HepG2 (cell line): ENCODE results near the gene G6PC3. TPM values are rescaled to one million over a fixed set of nuclear protein-coding genes. Genes with fewer than 3 reads are reported as not detected.

Experiments
- CBX5 ChIP-seq: sonication (generic); formaldehyde crosslinking; IDR thresholded peaks from 2 replicates; pipeline ENCODE4 v1.4.0; 2020; ENCODE audit warnings: missing genetic modification reagents, borderline replicate concordance
- FOXJ3 ChIP-seq: sonication (generic); formaldehyde crosslinking; IDR thresholded peaks from 2 replicates; pipeline ENCODE4 v1.4.0; 2020; ENCODE audit warnings: missing genetic modification reagents, mild to moderate bottlenecking, borderline replicate concordance
- FOXO1 ChIP-seq: sonication (generic); formaldehyde crosslinking; IDR thresholded peaks from 2 replicates; pipeline ENCODE4 v1.4.0; 2020; ENCODE audit warnings: missing genetic modification reagents
- GTF3A ChIP-seq: sonication (generic); formaldehyde crosslinking; conservative IDR thresholded peaks from 2 replicates; pipeline ENCODE4 v1.4.0; 2020; ENCODE audit warnings: mild to moderate bottlenecking, missing genetic modification reagents
- HMG20A ChIP-seq: IDR thresholded peaks from 2 replicates; pipeline ENCODE4 v1.6.1; 2016; ENCODE audit warnings: borderline replicate concordance
- MTA3 ChIP-seq: sonication (generic); formaldehyde crosslinking; IDR thresholded peaks from 2 replicates; pipeline ENCODE4 v1.4.0; 2020; ENCODE audit warnings: missing genetic modification reagents
- RXRA ChIP-seq: sonication (generic); formaldehyde crosslinking; IDR thresholded peaks from 2 replicates; pipeline ENCODE4 v1.5.1; 2020; ENCODE audit warnings: missing genetic modification reagents
- SIN3A ChIP-seq: IDR thresholded peaks from 2 replicates; pipeline ENCODE4 v1.6.1; 2011; ENCODE audit warnings: low read depth, mild to moderate bottlenecking, control low read depth, low read length, borderline replicate concordance
- SIN3B ChIP-seq: fragments of 150-350 bp; IDR thresholded peaks from 2 replicates; pipeline ENCODE4 v1.6.1; 2014; ENCODE audit warnings: low read length
- SNAPC4 ChIP-seq: sonication (generic); formaldehyde crosslinking; IDR thresholded peaks from 2 replicates; pipeline ENCODE4 v1.4.0; 2020; ENCODE audit warnings: mild to moderate bottlenecking, missing genetic modification reagents
- TEAD2 ChIP-seq: sonication (generic); formaldehyde crosslinking; IDR thresholded peaks from 2 replicates; pipeline ENCODE4 v1.9.0; 2021; ENCODE audit warnings: missing genetic modification reagents
- ZNF329 ChIP-seq: sonication (generic); formaldehyde crosslinking; IDR thresholded peaks from 2 replicates; pipeline ENCODE4 v1.9.0; 2021; ENCODE audit warnings: low read depth, mild to moderate bottlenecking, missing genetic modification reagents
- polyA plus RNA-seq, 8 experiments: library from polyadenylated mRNA; depleted of rRNA in 3 of 8; stranded (reverse) in 7 of 8; unstranded in 1 of 8; fragments of >200 nt; fragmentation: Illumina TruSeq in 4 of 8; extraction: Trizol in 4 of 8; gene quantifications; 2 replicates each; pipeline versions ENCODE4 v1.2.1 to v1.2.3, GENCODE V29; 2011 to 2016; ENCODE audit warnings: low read depth in 4 of 8, missing spikeins in 1 of 8, mixed read lengths in 1 of 8; ENCODE audit not compliant: insufficient read depth in 1 of 8
- total RNA-seq, 5 experiments: library from RNA; depleted of rRNA; stranded (reverse); fragments of >200 nt; fragmentation: Illumina TruSeq; extraction: Trizol; gene quantifications; 2 replicates each; pipeline ENCODE4 v1.2.3, GENCODE V29; 2016; ENCODE audit warnings: low read depth in 1 of 5
- TF ChIP-seq, protein P1 (sequence below): sonication (generic); formaldehyde crosslinking; IDR thresholded peaks from 2 replicates; pipeline ENCODE4 v1.9.0; 2021; ENCODE audit warnings: missing genetic modification reagents, mild to moderate bottlenecking, borderline replicate concordance
- TF ChIP-seq, protein P2 (sequence below): sonication (generic); formaldehyde crosslinking; IDR thresholded peaks from 2 replicates; pipeline ENCODE4 v1.4.0; 2020; ENCODE audit warnings: mild to moderate bottlenecking, low read depth, missing genetic modification reagents
- TF ChIP-seq, protein P3 (sequence below), 2 experiments: fragments of 450-650 bp in 1 of 2; sonication (generic) in 1 of 2; formaldehyde crosslinking; IDR thresholded peaks; 2 replicates each; pipeline versions ENCODE4 v1.5.0 to v1.8.0; 2020 to 2022; ENCODE audit warnings: mild to moderate bottlenecking in 1 of 2, missing genetic modification reagents in 1 of 2

The G6PC3 gene
- total and polyA plus RNA-seq, 2 of the 13 experiments (the other 11 are each of a cell fraction or from before 2014, with no cell fraction given): 38.5 to 75.8 TPM

- TF ChIP-seq, protein P1, sequence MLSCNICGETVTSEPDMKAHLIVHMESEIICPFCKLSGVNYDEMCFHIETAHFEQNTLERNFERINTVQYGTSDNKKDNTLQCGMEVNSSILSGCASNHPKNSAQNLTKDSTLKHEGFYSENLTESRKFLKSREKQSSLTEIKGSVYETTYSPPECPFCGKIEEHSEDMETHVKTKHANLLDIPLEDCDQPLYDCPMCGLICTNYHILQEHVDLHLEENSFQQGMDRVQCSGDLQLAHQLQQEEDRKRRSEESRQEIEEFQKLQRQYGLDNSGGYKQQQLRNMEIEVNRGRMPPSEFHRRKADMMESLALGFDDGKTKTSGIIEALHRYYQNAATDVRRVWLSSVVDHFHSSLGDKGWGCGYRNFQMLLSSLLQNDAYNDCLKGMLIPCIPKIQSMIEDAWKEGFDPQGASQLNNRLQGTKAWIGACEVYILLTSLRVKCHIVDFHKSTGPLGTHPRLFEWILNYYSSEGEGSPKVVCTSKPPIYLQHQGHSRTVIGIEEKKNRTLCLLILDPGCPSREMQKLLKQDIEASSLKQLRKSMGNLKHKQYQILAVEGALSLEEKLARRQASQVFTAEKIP (CRISPR knock-in tag): no peak
- peak; percentile 64; the same call in 1 of the 2 replicates for TF ChIP-seq CBX5 (CRISPR knock-in tag)
- peak; percentile 63; the same call in 1 of the 2 replicates for TF ChIP-seq RXRA (CRISPR knock-in tag)
- no peak for TF ChIP-seq MTA3 (CRISPR knock-in tag)
- TF ChIP-seq SIN3A: peak; percentile 82; the same call in 1 of the 2 replicates
- 0 out of 2 replicates have a peak, but pooled peaks have one; percentile 15 for TF ChIP-seq SIN3B
- TF ChIP-seq SNAPC4 (CRISPR knock-in tag): no peak
- TF ChIP-seq, protein P2, sequence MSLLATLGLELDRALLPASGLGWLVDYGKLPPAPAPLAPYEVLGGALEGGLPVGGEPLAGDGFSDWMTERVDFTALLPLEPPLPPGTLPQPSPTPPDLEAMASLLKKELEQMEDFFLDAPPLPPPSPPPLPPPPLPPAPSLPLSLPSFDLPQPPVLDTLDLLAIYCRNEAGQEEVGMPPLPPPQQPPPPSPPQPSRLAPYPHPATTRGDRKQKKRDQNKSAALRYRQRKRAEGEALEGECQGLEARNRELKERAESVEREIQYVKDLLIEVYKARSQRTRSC (CRISPR knock-in tag): no peak
- peak; percentile 73; the same call in 1 of the 2 replicates for TF ChIP-seq GTF3A (CRISPR knock-in tag)
- TF ChIP-seq FOXJ3 (CRISPR knock-in tag): peak; percentile 46
- TF ChIP-seq, protein P3, sequence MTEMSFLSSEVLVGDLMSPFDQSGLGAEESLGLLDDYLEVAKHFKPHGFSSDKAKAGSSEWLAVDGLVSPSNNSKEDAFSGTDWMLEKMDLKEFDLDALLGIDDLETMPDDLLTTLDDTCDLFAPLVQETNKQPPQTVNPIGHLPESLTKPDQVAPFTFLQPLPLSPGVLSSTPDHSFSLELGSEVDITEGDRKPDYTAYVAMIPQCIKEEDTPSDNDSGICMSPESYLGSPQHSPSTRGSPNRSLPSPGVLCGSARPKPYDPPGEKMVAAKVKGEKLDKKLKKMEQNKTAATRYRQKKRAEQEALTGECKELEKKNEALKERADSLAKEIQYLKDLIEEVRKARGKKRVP (CRISPR knock-in tag; IDR thresholded peaks at IDR 0.05): peak in 1 of 2 experiments; percentile 95; a peak in 2 of 4 replicates
- TF ChIP-seq FOXO1 (CRISPR knock-in tag): peak; percentile 53
- no peak for TF ChIP-seq ZNF329 (CRISPR knock-in tag)
- no peak for TF ChIP-seq HMG20A (CRISPR knock-in tag)
- no peak for TF ChIP-seq TEAD2 (CRISPR knock-in tag)
Measured at GRCh38 chr17:44123356-44124117, 53.0 kb downstream of the G6PC3 start, which contains the start of gene HDAC5 (continued).
